GM23338 (cell line): ENCODE data around the gene ITPRIPL1. TPM values are rescaled to one million over a fixed set of nuclear protein-coding genes. Genes with fewer than 3 reads are reported as not detected.

Source experiments
- ATAC-seq: fragments of 200-7000 bp; cut with Tn5 transposase; 3 replicates; pipeline ENCODE4 v1.9.1; 2020
- DNase-seq: peaks from one replicate; pipeline ENCODE4 v3.0.0-alpha.2; 2015; ENCODE audit warnings: low spot score
- H2AFZ ChIP-seq: fragments of 200-600 bp; sonication (generic); 2 replicates; pipeline ENCODE4 v1.8.0; 2016; ENCODE audit warnings: antibody characterized with exemption, mild to moderate bottlenecking, moderate library complexity
- H3F3A ChIP-seq: fragments of 200-600 bp; sonication (generic); replicated peaks from 2 replicates; pipeline ENCODE4 v1.8.0; 2017; ENCODE audit warnings: antibody characterized with exemption, mixed run types, low read depth
- H3K27ac ChIP-seq: fragments of 200-600 bp; sonication (generic); 2 replicates; pipeline ENCODE4 v1.6.1; 2016; ENCODE audit warnings: low read depth
- H3K27me3 ChIP-seq: fragments of 200-600 bp; sonication (generic); 2 replicates; pipeline ENCODE4 v1.8.0; 2016; ENCODE audit warnings: mild to moderate bottlenecking, mixed run types, moderate library complexity; ENCODE audit not compliant: insufficient read depth
- H3K36me3 ChIP-seq: fragments of 200-600 bp; sonication (generic); 2 replicates; pipeline ENCODE4 v1.8.0; 2016; ENCODE audit warnings: mild to moderate bottlenecking; ENCODE audit not compliant: insufficient read depth
- H3K4me1 ChIP-seq: fragments of 200-600 bp; sonication (generic); 2 replicates; pipeline ENCODE4 v1.8.0; 2016; ENCODE audit warnings: mild to moderate bottlenecking, moderate library complexity; ENCODE audit not compliant: insufficient read depth
- H3K4me2 ChIP-seq: fragments of 200-600 bp; sonication (generic); 2 replicates; pipeline ENCODE4 v1.7.1; 2017; ENCODE audit warnings: mixed run types
- H3K4me3 ChIP-seq: fragments of 200-600 bp; sonication (generic); 2 replicates; pipeline ENCODE4 v1.6.1; 2016; ENCODE audit warnings: mixed run types
- H3K79me2 ChIP-seq: fragments of 200-600 bp; sonication (generic); replicated peaks from 2 replicates; pipeline ENCODE4 v1.8.0; 2017; ENCODE audit warnings: mild to moderate bottlenecking; ENCODE audit not compliant: insufficient read depth
- H3K9me2 ChIP-seq: fragments of 200-600 bp; sonication (generic); 2 replicates; pipeline ENCODE4 v1.8.0; 2017; ENCODE audit not compliant: insufficient read depth
- H4K20me1 ChIP-seq: fragments of 200-600 bp; sonication (generic); replicated peaks from 2 replicates; pipeline ENCODE4 v1.8.0; 2017; ENCODE audit warnings: mild to moderate bottlenecking; ENCODE audit not compliant: insufficient read depth
- H3K27ac Mint-ChIP-seq: 2 replicates; pipeline ENCODE4 v1.8.0; 2020; ENCODE audit warnings: inconsistent platforms, mild to moderate bottlenecking, moderate library complexity, mixed read lengths
- H3K27me3 Mint-ChIP-seq: 3 replicates; pipeline ENCODE4 v1.8.0; 2022; ENCODE audit warnings: low read depth, mild to moderate bottlenecking, moderate library complexity, mixed read lengths, inconsistent platforms; ENCODE audit not compliant: insufficient read depth, poor library complexity
- H3K36me3 Mint-ChIP-seq: 3 replicates; pipeline ENCODE4 v1.8.0; 2021; ENCODE audit warnings: low read depth, mild to moderate bottlenecking, inconsistent platforms, moderate library complexity, mixed read lengths
- H3K4me1 Mint-ChIP-seq: 3 replicates; pipeline ENCODE4 v1.8.0; 2020; ENCODE audit warnings: mild to moderate bottlenecking, inconsistent platforms, mixed read lengths
- H3K4me3 Mint-ChIP-seq: 3 replicates; pipeline ENCODE4 v1.8.0; 2021; ENCODE audit warnings: moderate library complexity, mild to moderate bottlenecking, inconsistent platforms, mixed read lengths
- H3K9me3 Mint-ChIP-seq: 3 replicates; pipeline ENCODE4 v1.8.0; 2020; ENCODE audit warnings: moderate library complexity, mild to moderate bottlenecking, inconsistent platforms, mixed read lengths
- ETS1 ChIP-seq: IDR thresholded peaks from 2 replicates; pipeline ENCODE4 v1.6.1; 2016; ENCODE audit warnings: antibody characterized with exemption
- EZH2 ChIP-seq: fragments of 200-600 bp; sonication (generic); IDR thresholded peaks from one replicate; pipeline ENCODE4 v1.8.0; 2017; ENCODE audit warnings: antibody characterized with exemption, mild to moderate bottlenecking, low read depth; ENCODE audit not compliant: unreplicated experiment
- EZH2phosphoT487 ChIP-seq: fragments of 200-600 bp; sonication (generic); IDR thresholded peaks from one replicate; pipeline ENCODE4 v1.8.1; 2018; ENCODE audit warnings: antibody characterized with exemption; ENCODE audit not compliant: unreplicated experiment
- JUNB ChIP-seq: IDR thresholded peaks from one replicate; pipeline ENCODE4 v1.6.1; 2016; ENCODE audit warnings: antibody characterized with exemption; ENCODE audit not compliant: unreplicated experiment
- POLR2AphosphoS5 ChIP-seq: IDR thresholded peaks from 2 replicates; pipeline ENCODE4 v1.6.1; 2016; ENCODE audit warnings: antibody characterized with exemption, low read depth
- REST ChIP-seq: IDR thresholded peaks from one replicate; pipeline ENCODE4 v1.6.1; 2018; ENCODE audit warnings: antibody characterized with exemption; ENCODE audit not compliant: unreplicated experiment
- ZNF331 ChIP-seq: fragments of 250-450 bp; sonication (Bioruptor Pico); IDR thresholded peaks from 2 replicates; pipeline ENCODE4 v1.5.0; 2020; ENCODE audit warnings: low read depth, mild to moderate bottlenecking, moderate library complexity
- long read RNA-seq: library from polyadenylated mRNA; unstranded; transcript quantifications from one replicate; pipeline ENCODE4 v2.0.0, GENCODE V29; 2020; ENCODE audit not compliant: unreplicated experiment
- polyA plus RNA-seq: library from polyadenylated mRNA; unstranded; fragments of >200 nt; fragmentation: Nextera tagmentation; extraction: Ambion mirVana; gene quantifications from 2 replicates; pipeline ENCODE4 v1.2.1, GENCODE V29; 2016
- total RNA-seq: library from RNA; depleted of rRNA; stranded (reverse); fragments of >200 nt; shearing (Covaris generic); gene quantifications from 2 replicates; pipeline ENCODE4 v1.2.3, GENCODE V29; 2014; rRNA removed

The ITPRIPL1 gene
- 9.3 and 14.0 TPM in 2 replicates for total RNA-seq
- 4.5 and 5.3 TPM in 2 replicates for polyA plus RNA-seq
- long read RNA-seq, full-length matches to known transcripts, result 1 of 1 reads
- long read RNA-seq, partial matches to known transcripts, result 0 of 1 reads
- long read RNA-seq, other reads (novel, unspliced or antisense), result 0 of 1 reads

- H3K4me2 ChIP-seq, result peak within 1 kb of the TSS; percentile 90
- peaks cover 59% of the 10 kb centered on the region for H3K27me3 ChIP-seq
- DNase-seq (peak; percentile 69), ATAC-seq (peak; percentile 66)
- peaks cover 19% of the 10 kb centered on the region for H3K4me1 Mint-ChIP-seq
- no peaks in the 10 kb centered on the region; the same call in 2 of the 3 replicates for H3K9me3 Mint-ChIP-seq
- TF ChIP-seq POLR2AphosphoS5 (peak; percentile 62), JUNB (no peak)
- peak within 1 kb of the TSS; percentile 85 for H3K4me3 Mint-ChIP-seq
- 0 out of 2 replicates have a peak, but pooled peaks cover 11% of the 10 kb centered on the region for H3K4me1 ChIP-seq
- H3K4me3 ChIP-seq, result peak within 1 kb of the TSS; percentile 70
- H3F3A ChIP-seq, result peaks cover 15% of the 10 kb centered on the region; the same call in 1 of the 2 replicates
- H3K27ac Mint-ChIP-seq, result no peak within 1 kb of the TSS
- H3K27me3 Mint-ChIP-seq, result peaks cover 41% of the 10 kb centered on the region
- peak within 1 kb of the TSS; percentile 99 for H2AFZ ChIP-seq
- H3K79me2 ChIP-seq, result no peaks in the 10 kb centered on the region
- H4K20me1 ChIP-seq, result no peaks in the 10 kb centered on the region
- H3K36me3 ChIP-seq, result no peaks in the 10 kb centered on the region
- peaks cover 24% of the 10 kb centered on the region for H3K36me3 Mint-ChIP-seq
- no peaks in the 10 kb centered on the region for H3K9me2 ChIP-seq
- no peak within 1 kb of the TSS for H3K27ac ChIP-seq
Measured at GRCh38 chr2:96325041-96325883, at the start of gene ITPRIPL1. Gene ITPRIPL1, plus strand, starts transcription at chr2:96325317. Its CDS starts 523 bp downstream, at chr2:96325840.

GRCh38 chr2:96276787-96277499 is 48.2 kb upstream of the ITPRIPL1 start:
- Histone ChIP-seq H3F3A (peaks cover 23% of the 10 kb centered on the region), H4K20me1 (peaks cover 11% of the 10 kb centered on the region), H3K4me2 (no peak overlapping the region), H3K79me2 (no peaks in the 10 kb centered on the region), H3K36me3 (peaks cover 45% of the 10 kb centered on the region), H3K27me3 (no peaks in the 10 kb centered on the region), H3K4me3 (no peak overlapping the region), H3K4me1 (no peaks in the 10 kb centered on the region), H3K9me2 (no peaks in the 10 kb centered on the region), H3K27ac (no peak overlapping the region), H2AFZ (no peak overlapping the region)
- DNase-seq (no peak), ATAC-seq (no peak)
- TF ChIP-seq EZH2phosphoT487, result no peak
- no peak for TF ChIP-seq REST
- no peak for TF ChIP-seq EZH2
- TF ChIP-seq ZNF331, result no peak
- TF ChIP-seq ETS1, result no peak
- TF ChIP-seq POLR2AphosphoS5, result no peak
- Mint-ChIP-seq H3K27me3 (peaks cover 6% of the 10 kb centered on the region), H3K27ac (no peak overlapping the region), H3K4me1 (no peaks in the 10 kb centered on the region), H3K9me3 (no peaks in the 10 kb centered on the region), H3K4me3 (no peak overlapping the region), H3K36me3 (peaks cover 89% of the 10 kb centered on the region)
